Thyroid gland (tissue), 4 donors: ENCODE results near the gene ATP2A3. TPM values are rescaled to one million over a fixed set of nuclear protein-coding genes. Genes with fewer than 3 reads are reported as not detected.

Source experiments
- DNase-seq, 2 donors: peaks; one replicate each; pipeline ENCODE4 v3.0.0-alpha.2; 2019
- H3K27ac ChIP-seq, 3 donors: fragments of 200-600 bp; sonication (generic); 1 replicate in 2 of 3; 2 replicates in 1 of 3; pipeline ENCODE4 v1.5.1; 2016 to 2019; ENCODE audit warnings: mild to moderate bottlenecking in 1 of 3, moderate library complexity in 1 of 3
- H3K27me3 ChIP-seq: fragments of 200-600 bp; sonication (generic); one replicate; pipeline ENCODE4 v1.5.1; 2019
- H3K36me3 ChIP-seq, 2 donors: fragments of 200-600 bp; sonication (generic); one replicate each; pipeline ENCODE4 v1.5.1; 2016 to 2019
- H3K4me1 ChIP-seq, 2 donors: fragments of 200-600 bp; sonication (generic); one replicate each; pipeline ENCODE4 v1.5.1; 2017 to 2019
- H3K4me3 ChIP-seq, 3 donors: fragments of 200-600 bp; sonication (generic); replicated peaks in 1 of 3; 1 replicate in 2 of 3; 2 replicates in 1 of 3; pipeline ENCODE4 v1.5.1; 2016; ENCODE audit warnings: mild to moderate bottlenecking in 1 of 3
- H3K9me3 ChIP-seq: fragments of 200-600 bp; sonication (generic); one replicate; pipeline ENCODE4 v1.5.1; 2017
- CTCF ChIP-seq, 6 experiments: fragments of 200-600 bp in 3 of 6; fragments of 450-650 bp in 3 of 6; sonication (generic) in 3 of 6; IDR thresholded peaks; one replicate each; pipeline ENCODE4 v1.5.1; 2016 to 2019; ENCODE audit warnings: antibody characterized with exemption in 6 of 6, mild to moderate bottlenecking in 2 of 6, inconsistent platforms in 1 of 6, moderate library complexity in 1 of 6
- POLR2A ChIP-seq, 2 donors: fragments of 450-650 bp; IDR thresholded peaks; one replicate each; pipeline ENCODE4 v1.6.1; 2017; ENCODE audit warnings: antibody characterized with exemption in 2 of 2, mild to moderate bottlenecking in 2 of 2, moderate library complexity in 1 of 2
- WGBS, 2 donors: methylation state at CpG; one replicate each; pipeline ENCODE4 v1.1.5; 2017; 5-methylcytosine and 5-hydroxymethylcytosine counted together
- intact Hi-C: fragments of 100-400 bp; cut with DNase I; formaldehyde crosslinking; loops from one replicate; pipeline ENCODE4 v1.15.1; 2023
- total RNA-seq, 4 donors: library from RNA; depleted of rRNA; stranded (reverse); fragments of >200 nt; gene quantifications; one replicate each; pipeline ENCODE4 v1.2.3, GENCODE V29; 2016

Gene ATP2A3
- total RNA-seq, 4 donors from 2014 or later = 6.9 to 18.6 (median 9.1) TPM

GRCh38 chr17:3968886-3969524, 4.8 kb upstream of the ATP2A3 start:
- Histone ChIP-seq H3K4me3 (no peak overlapping the region), H3K27ac (no peak overlapping the region), H3K27me3 (no peaks in the 10 kb centered on the region), H3K9me3 (no peaks in the 10 kb centered on the region), H3K36me3 (no peaks in the 10 kb centered on the region), H3K4me1 (peaks cover 4 to 13% of the 10 kb centered on the region in 2 donors)
- intact Hi-C loops = no loop called here
- WGBS, 2 donors = 83 to 94% methylated on average over 18 of the region's 18 CpGs
- no peak for DNase-seq
- TF ChIP-seq CTCF (IDR thresholded peaks at IDR 0.05) = no peak
- no peak for TF ChIP-seq POLR2A (IDR thresholded peaks at IDR 0.05)

GRCh38 chr17:3968015-3968414, 3.8 kb upstream of the ATP2A3 start:
- WGBS, 2 donors = 95 to 98% methylated on average over 3 of the region's 3 CpGs
- no peak for DNase-seq
- no peak overlapping the region for H3K4me3 ChIP-seq
- peaks cover 3% of the 10 kb centered on the region for H3K27me3 ChIP-seq
- intact Hi-C loops = no loop called here
- no peaks in the 10 kb centered on the region for H3K9me3 ChIP-seq
- no peak overlapping the region for H3K27ac ChIP-seq
- peaks cover 4 to 16% of the 10 kb centered on the region in 2 donors for H3K4me1 ChIP-seq
- H3K36me3 ChIP-seq = no peaks in the 10 kb centered on the region
- no peak for TF ChIP-seq POLR2A (IDR thresholded peaks at IDR 0.05)
- TF ChIP-seq CTCF (IDR thresholded peaks at IDR 0.05) = no peak

DNA sequence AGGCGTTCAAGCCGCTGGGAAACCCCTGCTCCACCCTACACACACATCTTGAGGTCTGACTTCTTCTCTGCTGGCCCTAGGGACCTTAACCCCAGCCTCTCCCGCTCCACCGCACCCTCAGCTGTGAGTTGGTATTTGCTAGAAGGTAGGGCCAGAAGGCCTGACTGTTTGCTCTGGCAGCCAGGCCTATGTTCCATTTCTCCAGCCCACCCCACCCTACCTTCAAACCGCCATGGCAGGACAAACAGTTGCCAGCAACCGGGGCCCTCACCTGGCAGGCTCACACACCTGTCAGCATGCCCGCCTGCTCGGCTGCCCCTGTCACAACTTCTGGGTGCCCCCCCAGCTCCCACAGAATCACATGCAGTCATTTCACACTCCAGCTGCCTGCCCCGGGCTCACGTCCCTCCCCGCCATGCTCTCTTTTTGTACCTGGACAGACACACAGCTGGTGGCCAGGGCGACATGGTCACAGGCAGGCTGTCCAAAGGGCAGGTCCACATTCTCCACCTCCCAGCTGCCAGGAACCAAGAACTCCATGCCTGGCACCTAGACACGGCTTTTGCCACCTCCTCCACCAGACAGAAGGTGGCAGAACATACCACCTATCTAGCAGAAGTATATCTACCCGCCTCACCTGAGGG, 2.6 kb upstream of the ATP2A3 start:
- no peak for DNase-seq
- 88 to 92% methylated on average over 14 of the region's 14 CpGs for WGBS, 2 donors
- Histone ChIP-seq H3K4me3 (no peak overlapping the region), H3K27me3 (peaks cover 3% of the 10 kb centered on the region), H3K36me3 (no peaks in the 10 kb centered on the region), H3K9me3 (no peaks in the 10 kb centered on the region), H3K4me1 (peaks cover 4 to 16% of the 10 kb centered on the region in 2 donors), H3K27ac (no peak overlapping the region)
- intact Hi-C loops = no loop called here
- TF ChIP-seq CTCF (IDR thresholded peaks at IDR 0.05) (no peak), POLR2A (IDR thresholded peaks at IDR 0.05) (no peak)

DNA sequence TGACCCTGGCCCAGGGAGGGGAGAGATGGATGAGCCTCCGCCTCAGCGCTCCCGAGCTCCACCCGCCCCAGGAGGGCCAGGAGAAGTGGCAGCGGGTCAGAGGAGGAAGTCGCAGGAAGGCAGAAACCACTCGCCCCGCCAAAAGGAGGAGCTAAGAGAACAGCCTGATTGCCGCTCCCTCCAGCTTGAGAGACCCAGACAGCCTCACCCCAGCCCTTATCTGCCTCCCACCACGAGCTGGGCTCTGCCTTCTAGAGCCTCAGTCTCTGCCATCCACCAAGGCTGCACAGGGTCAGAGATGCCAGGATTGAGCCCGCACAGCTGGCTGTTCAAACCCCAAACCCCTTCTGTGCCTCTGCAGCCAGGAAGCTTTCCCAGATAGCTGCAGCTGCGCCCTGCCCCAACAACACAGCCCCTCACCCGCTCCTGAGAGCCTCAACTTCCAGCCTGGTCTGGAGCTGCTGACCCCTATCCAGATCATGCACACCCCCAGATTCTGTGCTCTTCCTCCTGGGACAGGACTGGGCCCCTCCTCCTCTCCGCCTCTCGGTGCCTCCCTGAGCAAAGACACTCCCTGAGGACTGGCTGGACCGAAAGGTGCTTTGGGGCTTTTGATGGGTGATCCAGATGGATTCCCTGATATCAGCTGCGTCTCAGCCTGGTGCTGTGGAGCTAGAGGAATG, 1.0 kb upstream of the ATP2A3 start:
- intact Hi-C loops = no loop called here

More for the DNA sequence above, 1.0 kb upstream of the ATP2A3 start:
- H3K9me3 ChIP-seq = no peaks in the 10 kb centered on the region
- H3K4me1 ChIP-seq = peaks cover 4 to 21% of the 10 kb centered on the region in 2 donors
- 20 to 31% methylated on average over 11 to 15 of the region's 17 CpGs for WGBS, 2 donors
- peak; percentile 57 to 64 for DNase-seq
- peaks cover 3% of the 10 kb centered on the region for H3K27me3 ChIP-seq
- TF ChIP-seq CTCF (IDR thresholded peaks at IDR 0.05) (no peak), POLR2A (IDR thresholded peaks at IDR 0.05) (no peak)
- H3K4me3 ChIP-seq = peak overlapping the region in 1 of 3 donors; percentile 37
- H3K36me3 ChIP-seq = no peaks in the 10 kb centered on the region
- H3K27ac ChIP-seq = peak overlapping the region in 1 of 3 donors; percentile 33
